HG03159 (cell line): ENCODE results near the gene SLA2.
"Not testable (repeated sequence)": the region's sequence is repeated elsewhere in the genome, so short reads cannot be mapped to it uniquely, and the experiment has no call there.

Source experiments
- ATAC-seq: cut with Tn5 transposase; IDR thresholded peaks from one replicate; pipeline ENCODE4 v1.9.1; 2021; ENCODE audit warnings: mild to moderate bottlenecking, moderate library complexity; ENCODE audit not compliant: unreplicated experiment

Gene SLA2

GRCh38 chr20:36646678-36647077, 682 bp upstream of the SLA2 start:
- ATAC-seq, result no peak

- no peak for ATAC-seq
Observed at GRCh38 chr20:36645353-36645752, 643 bp downstream of the SLA2 start.

GRCh38 chr20:36644706-36645095, 1.3 kb downstream of the SLA2 start:
- no peak for ATAC-seq

- no peak for ATAC-seq
Observed at GRCh38 chr20:36644032-36644705, 1.8 kb downstream of the SLA2 start.

- ATAC-seq, result no peak
Observed at GRCh38 chr20:36642136-36642535, 3.9 kb downstream of the SLA2 start.

- ATAC-seq, result no peak
Observed at GRCh38 chr20:36641506-36641843, 4.5 kb downstream of the SLA2 start.

GRCh38 chr20:36638876-36639400, 7.1 kb downstream of the SLA2 start:
- ATAC-seq, result not testable (repeated sequence)

GRCh38 chr20:36634342-36634741, 11.7 kb downstream of the SLA2 start:
- ATAC-seq, result no peak

GRCh38 chr20:36633285-36633772, 12.7 kb downstream of the SLA2 start:
- ATAC-seq, result no peak

- ATAC-seq, result no peak
Observed at GRCh38 chr20:36632487-36633284, 13.3 kb downstream of the SLA2 start.

- ATAC-seq, result no peak
Observed at GRCh38 chr20:36632147-36632486, 13.9 kb downstream of the SLA2 start.

GRCh38 chr20:36631646-36632045, 14.3 kb downstream of the SLA2 start:
- ATAC-seq, result no peak

GRCh38 chr20:36629719-36630681, 16.0 kb downstream of the SLA2 start:
- no peak for ATAC-seq

GRCh38 chr20:36628076-36628475, 17.9 kb downstream of the SLA2 start:
- ATAC-seq, result no peak

- no peak for ATAC-seq
Observed at GRCh38 chr20:36624944-36625324, 21.1 kb downstream of the SLA2 start.

- no peak for ATAC-seq
Observed at GRCh38 chr20:36624068-36624943, 21.7 kb downstream of the SLA2 start.

GRCh38 chr20:36623444-36623843, 22.6 kb downstream of the SLA2 start:
- no peak for ATAC-seq

- ATAC-seq, result no peak
Observed at GRCh38 chr20:36620917-36621316, 25.1 kb downstream of the SLA2 start.

GRCh38 chr20:36614781-36615557, 31.0 kb downstream of the SLA2 start:
- ATAC-seq, result no peak
